ENCODE data around the gene TOP3B.

DNA sequence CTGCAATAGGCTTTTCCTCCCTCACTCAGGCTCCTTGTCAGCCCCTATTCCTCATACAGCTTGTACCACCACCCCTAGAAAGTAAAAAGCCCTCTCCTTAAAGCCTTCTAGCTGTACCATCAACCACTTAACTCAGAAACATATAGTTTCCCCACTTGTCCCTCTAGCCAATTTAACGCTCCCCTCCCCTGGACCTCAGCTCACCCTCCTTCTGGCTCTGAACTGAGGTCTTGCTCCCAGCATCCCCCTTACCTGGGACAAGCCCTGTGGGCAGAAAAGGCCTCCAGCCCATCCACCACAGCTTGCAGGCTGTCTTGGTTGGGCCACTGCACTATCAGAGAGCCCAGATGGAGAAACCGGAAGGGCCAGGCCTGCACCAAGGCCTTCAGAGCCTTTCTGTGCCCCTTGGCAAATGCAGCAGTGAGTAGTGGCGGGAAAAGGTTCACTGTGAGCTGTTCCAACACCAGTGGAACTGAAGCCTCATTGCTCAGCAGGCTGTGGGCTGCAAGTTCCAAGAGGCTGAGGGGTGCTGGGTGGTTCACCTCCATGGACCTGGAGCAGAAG lies 12.4 kb upstream of the TOP3B start:
- TF ChIP-seq, protein P1, sequence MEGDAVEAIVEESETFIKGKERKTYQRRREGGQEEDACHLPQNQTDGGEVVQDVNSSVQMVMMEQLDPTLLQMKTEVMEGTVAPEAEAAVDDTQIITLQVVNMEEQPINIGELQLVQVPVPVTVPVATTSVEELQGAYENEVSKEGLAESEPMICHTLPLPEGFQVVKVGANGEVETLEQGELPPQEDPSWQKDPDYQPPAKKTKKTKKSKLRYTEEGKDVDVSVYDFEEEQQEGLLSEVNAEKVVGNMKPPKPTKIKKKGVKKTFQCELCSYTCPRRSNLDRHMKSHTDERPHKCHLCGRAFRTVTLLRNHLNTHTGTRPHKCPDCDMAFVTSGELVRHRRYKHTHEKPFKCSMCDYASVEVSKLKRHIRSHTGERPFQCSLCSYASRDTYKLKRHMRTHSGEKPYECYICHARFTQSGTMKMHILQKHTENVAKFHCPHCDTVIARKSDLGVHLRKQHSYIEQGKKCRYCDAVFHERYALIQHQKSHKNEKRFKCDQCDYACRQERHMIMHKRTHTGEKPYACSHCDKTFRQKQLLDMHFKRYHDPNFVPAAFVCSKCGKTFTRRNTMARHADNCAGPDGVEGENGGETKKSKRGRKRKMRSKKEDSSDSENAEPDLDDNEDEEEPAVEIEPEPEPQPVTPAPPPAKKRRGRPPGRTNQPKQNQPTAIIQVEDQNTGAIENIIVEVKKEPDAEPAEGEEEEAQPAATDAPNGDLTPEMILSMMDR (IDR thresholded peaks at IDR 0.05; ENCODE audit: low read length) = no peak
- no peak for TF ChIP-seq EZH2phosphoT487 (IDR thresholded peaks at IDR 0.05; ENCODE audit: low read length)
